ENCODE results near the gene DPP9. TPM values are rescaled to one million over a fixed set of nuclear protein-coding genes. Genes with fewer than 3 reads are reported as not detected.
"Not testable (repeated sequence)": the region's sequence is repeated elsewhere in the genome, so short reads cannot be mapped to it uniquely, and the experiment has no call there.

DPP9 gene
- total RNA-seq: 10 to 100 TPM; 41.8 to 43.0 TPM
- long read RNA-seq, full-length matches to known transcripts: 13 of 43 reads
- long read RNA-seq, partial matches to known transcripts: 16 of 43 reads
- long read RNA-seq, other reads (novel, unspliced or antisense): 14 of 43 reads

DNA sequence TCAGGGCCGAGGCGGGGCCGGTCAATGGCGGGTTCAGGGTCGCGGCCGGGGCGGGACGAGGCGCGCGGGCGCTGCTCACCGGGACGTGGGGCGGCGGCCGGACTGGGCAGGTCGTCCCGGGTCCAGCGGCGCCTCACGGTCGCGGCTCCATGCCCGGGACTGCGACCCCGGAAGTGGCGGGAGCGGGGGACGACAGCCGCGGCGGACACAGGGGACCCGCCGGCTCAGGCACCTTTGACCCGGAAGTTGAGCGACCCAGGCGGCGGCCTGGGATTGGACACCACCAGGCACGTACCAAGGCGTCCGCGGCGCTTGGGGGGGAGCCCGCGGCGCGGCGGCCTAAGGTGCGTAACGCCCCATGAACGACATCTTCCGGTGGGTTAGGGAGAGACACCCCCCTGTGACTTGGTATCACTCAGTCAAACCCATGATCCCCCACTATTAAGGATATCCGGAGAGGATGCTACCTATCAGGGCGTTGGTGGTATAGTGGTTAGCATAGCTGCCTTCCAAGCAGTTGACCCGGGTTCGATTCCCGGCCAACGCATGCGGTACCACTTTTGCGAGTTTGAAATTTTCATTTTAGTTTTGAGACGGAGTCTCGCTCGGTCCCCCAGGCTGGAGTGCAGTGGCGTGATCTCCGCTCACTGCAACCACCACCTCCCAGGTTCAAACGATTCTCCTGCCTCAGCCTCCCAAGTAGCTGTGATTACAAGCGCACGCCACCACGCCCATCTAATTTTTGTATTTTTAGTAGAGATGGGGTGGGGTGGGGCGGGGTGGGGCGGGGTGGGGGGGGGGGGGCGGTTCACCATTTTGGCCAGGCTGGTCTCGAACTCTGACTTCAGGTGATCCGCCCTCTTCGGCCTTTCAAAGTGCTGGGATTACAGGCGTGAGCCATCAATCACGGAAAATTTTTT is at the start of gene DPP9:
Gene DPP9, minus strand, starts transcription at position 248 of the 920 bp plus-strand sequence. CDS start 3,936 bp downstream, outside the sequence.
- DNase-seq: peak; percentile 98
- intact Hi-C loops (cut with DNase I): no loop called here
- ATAC-seq: peak; percentile 97 to 98

DNA sequence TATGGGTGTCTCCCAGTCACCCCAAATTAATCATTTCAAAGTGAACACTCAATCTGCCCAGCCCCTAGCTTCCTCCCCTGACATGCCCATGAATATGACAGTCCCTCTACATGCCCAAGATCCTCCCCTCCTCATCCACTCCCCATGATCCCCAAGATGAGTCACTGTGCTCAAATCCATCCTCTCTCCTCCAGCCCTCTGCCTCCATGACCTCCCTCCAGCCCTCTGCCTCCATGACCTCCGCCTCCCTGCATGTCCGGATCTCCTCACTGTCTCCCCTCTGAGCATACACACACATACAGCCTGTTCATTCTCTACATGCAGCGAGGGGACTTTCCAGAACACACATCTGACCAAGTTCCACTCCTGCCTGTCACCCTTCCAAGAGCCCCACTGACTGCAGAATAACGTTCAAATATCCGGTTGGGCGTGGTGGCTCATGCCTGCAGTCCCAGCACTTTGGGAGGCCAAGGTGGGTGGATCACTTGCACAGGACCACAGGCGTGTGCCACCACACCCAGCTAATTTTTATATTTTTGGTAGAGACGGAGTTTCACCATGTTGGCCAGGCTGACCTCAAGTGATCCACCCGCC is 49.5 kb upstream of the DPP9 start:
- DNase-seq: no peak
- no peak for ATAC-seq
- intact Hi-C loops (cut with DNase I): no loop called here

DNA sequence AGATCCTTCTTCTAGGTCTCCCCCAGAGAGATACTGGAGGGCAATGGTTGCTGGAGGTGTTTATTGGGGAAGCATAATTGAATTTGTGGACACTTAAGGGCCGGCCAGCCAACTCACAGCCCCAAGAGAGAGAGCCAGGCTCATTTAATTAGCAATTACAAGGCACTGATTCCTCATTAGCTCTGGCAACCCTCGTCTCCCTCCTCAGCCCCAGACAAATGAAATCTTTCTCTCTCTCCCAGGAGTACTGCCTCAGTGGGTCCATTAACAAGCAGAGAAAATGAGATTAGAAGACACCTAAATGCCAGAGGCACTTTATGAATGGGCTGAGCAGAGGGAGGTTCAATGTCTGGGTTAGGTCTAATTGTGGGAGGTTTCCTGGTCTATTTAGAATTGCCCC is 48.9 kb upstream of the DPP9 start:
- intact Hi-C loops (cut with DNase I): no loop called here
- ATAC-seq: no peak
- DNase-seq: no peak

- DNase-seq (peak; percentile 81), ATAC-seq (peak; percentile 83 to 84)
- intact Hi-C loops (cut with DNase I): no loop called here
Measured at GRCh38 chr19:4768934-4769777, 45.5 kb upstream of the DPP9 start.

GRCh38 chr19:4764393-4764660 is 40.7 kb upstream of the DPP9 start:
- intact Hi-C loops (cut with DNase I): no loop called here
- DNase-seq (no peak), ATAC-seq (no peak)

- intact Hi-C loops (cut with DNase I): no loop called here
- no peak for DNase-seq
- no peak for ATAC-seq
Measured at GRCh38 chr19:4763021-4763420, 39.4 kb upstream of the DPP9 start.

GRCh38 chr19:4760285-4760650 is 36.6 kb upstream of the DPP9 start:
- intact Hi-C loops (cut with DNase I): no loop called here

DNA sequence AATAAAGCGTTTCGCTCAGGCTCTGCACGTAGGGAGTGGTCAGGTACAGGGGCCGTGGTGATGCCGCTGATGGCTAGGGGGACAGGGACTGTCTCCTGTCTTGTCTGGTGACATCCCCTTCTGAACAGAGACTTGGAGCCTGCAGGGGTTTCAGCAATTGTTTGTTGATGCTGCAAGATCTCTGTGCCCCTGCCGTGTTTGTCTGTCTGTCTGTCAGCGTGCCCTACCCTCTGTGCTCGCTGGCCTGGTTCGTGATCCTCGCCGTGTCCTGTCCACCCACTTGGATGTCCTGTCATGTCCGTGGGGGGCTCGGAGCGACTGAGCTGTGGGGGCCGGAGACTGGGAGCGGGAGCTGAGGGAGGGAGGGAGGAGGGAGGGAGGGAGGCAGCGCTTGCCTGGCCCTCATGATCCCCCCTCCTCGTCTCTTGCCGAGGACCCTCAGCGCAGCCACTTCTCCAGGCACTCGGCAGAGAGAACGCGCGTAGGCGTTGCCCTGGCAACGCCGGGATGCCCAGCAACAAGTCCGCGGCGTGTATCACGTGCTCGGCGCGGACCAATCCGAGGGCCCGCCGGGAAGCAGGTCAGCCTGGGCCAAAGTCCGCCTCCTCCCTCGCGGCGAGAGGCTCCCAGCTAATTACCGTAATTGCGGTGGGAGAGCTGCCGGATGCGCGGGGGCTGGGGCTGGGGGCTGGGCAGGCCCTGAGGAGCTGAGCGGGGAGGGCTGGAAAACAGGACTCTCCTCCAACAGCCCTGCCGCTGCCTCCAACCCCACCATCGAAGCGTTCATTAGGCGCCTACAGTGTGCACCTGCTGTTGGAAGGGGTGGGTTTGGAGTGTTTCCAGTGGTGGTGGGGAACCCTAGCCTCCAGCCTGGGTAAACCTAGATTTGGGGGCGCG is 36.0 kb upstream of the DPP9 start:
- peak; percentile 92 for DNase-seq
- intact Hi-C loops (cut with DNase I): no loop called here
- ATAC-seq: peak; percentile 99

More at GRCh38 chr19:4760285-4760650, 36.6 kb upstream of the DPP9 start:
- DNase-seq (no peak), ATAC-seq (no peak)

DNA sequence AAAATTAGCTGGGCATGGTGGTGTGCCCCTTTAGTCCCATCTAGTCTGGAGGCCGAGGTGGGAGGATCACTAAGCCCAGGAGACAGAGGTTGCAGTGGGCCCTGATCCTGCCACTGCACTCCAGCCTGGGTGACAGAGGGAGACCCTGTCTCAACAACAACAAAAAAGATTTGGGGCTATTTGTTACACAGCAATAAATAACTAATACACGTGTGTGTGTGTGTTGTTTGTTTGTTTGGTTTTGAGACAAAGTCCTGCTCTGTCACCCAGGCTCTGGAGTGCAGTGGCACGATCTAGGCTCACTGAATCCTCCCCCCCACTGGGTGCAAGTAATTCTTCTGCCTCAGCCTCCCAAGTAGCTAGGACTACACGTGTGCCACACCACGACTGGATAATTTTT is 35.0 kb upstream of the DPP9 start:
- no peak for ATAC-seq
- intact Hi-C loops (cut with DNase I): no loop called here

GRCh38 chr19:4758082-4758481 is 34.4 kb upstream of the DPP9 start:
- DNase-seq (no peak), ATAC-seq (no peak)
- intact Hi-C loops (cut with DNase I): no loop called here

More for the DNA sequence above, 35.0 kb upstream of the DPP9 start:
- no peak for DNase-seq

DNA sequence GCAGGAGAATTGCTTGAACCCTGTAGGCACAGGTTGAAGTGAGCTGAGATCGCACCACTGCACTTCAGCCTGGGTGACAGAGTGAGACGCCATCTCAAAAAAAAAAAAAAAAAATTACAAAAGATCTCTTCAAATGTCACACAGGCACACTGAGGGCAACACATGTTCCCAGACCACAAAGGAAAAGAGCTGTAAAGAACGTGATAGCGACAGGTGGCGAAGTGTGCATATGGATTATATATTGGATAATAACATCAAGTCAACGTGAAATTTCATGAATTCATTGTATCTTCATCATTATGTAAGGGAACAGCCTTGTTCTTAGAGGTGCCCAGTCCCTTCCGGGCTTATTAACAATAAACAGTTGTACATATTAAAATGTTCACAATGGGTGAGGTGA is 31.8 kb upstream of the DPP9 start:
- intact Hi-C loops (cut with DNase I): no loop called here

GRCh38 chr19:4754248-4754647 is 30.6 kb upstream of the DPP9 start:
- no peak for ATAC-seq
- intact Hi-C loops (cut with DNase I): no loop called here
- DNase-seq: no peak

More for the DNA sequence above, 31.8 kb upstream of the DPP9 start:
- DNase-seq (no peak), ATAC-seq (no peak)

- intact Hi-C loops (cut with DNase I): no loop called here
- DNase-seq: no peak
- ATAC-seq: no peak
Measured at GRCh38 chr19:4749870-4750590, 26.4 kb upstream of the DPP9 start.

GRCh38 chr19:4748589-4748988 is 24.9 kb upstream of the DPP9 start:
- DNase-seq (no peak), ATAC-seq (no peak)
- intact Hi-C loops (cut with DNase I): no loop called here

DNA sequence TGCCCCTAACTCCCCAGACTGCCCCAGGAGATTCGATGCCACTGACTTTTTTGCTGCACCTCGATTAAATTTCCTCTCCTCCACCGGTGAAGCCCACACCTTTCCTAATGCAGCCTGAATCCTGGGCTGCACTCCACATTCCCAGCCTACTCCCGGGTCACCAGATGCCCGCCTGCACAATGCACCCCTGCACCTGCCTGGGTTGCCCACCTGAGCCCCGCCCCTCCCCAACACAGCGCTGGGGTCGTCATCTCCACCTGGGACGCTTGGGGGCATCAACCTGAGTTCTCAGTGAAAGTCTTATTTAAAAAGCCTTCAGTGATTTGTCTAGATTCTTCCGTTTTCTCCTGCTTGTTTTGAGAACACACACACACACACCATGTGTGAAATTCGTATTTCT is 24.5 kb upstream of the DPP9 start:
- intact Hi-C loops (cut with DNase I): no loop called here
- ATAC-seq: no peak
- DNase-seq: no peak

DNA sequence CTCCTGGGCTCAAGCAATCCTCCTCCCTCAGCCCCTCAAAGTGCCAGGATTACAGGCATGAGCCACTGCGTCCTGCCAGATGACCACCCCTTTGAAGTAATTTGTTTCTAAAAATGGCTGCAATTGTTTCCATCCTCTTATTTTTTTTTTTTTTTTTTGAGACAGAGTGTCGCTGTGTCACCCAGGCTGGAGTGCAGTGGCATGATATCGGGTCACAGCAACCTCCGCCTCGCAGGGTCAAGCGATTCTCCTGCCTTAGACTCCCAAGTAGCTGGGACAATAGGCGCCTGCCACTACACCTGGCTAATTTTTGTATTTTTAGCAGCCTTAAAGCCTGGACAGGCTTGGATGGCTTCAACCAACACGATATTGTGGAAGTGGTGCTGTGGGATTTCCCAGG is 22.3 kb upstream of the DPP9 start:
- ATAC-seq (no peak), DNase-seq (no peak)

DNA sequence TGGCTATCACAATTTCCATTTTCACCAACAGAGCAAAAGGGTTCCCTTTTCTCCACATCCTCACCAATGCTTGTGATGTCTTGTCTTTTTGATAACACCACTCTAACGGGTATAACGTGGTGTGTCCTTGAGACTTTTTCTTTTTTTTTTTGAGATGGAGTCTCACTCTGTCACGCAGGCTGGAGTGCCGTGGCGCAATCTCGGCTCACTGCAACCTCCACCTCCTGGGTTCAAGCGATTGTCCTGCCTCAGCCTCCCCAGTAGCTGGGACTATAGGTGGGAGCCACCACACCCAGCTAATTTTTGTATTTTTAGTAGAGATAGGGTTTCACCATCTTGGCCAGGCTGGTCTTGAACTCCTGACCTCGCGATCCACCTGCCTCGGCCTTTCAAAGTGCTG is 21.5 kb upstream of the DPP9 start:
- intact Hi-C loops (cut with DNase I); ATAC-seq; DNase-seq: not testable (repeated sequence)

More for the DNA sequence above, 22.3 kb upstream of the DPP9 start:
- intact Hi-C loops (cut with DNase I): no loop called here

Data from left cardiac atrium (tissue), 4 donors.